C4-2B (cell line): Measurements from ENCODE around the gene FGB.

Experiments
- H3K27ac ChIP-seq: fragments of 450-650 bp; 2 replicates; pipeline ENCODE4 v1.5.1; 2017
- ZFX ChIP-seq: fragments of 450-650 bp; IDR thresholded peaks from 2 replicates; pipeline ENCODE4 v1.6.1; 2017
- TF ChIP-seq, protein P1 (sequence below): fragments of 450-650 bp; conservative IDR thresholded peaks from 2 replicates; pipeline ENCODE4 v1.5.1; 2017; ENCODE audit warnings: mild to moderate bottlenecking

The FGB gene

GRCh38 chr4:154582723-154583122 lies 19.9 kb downstream of the FGB start:
- H3K27ac ChIP-seq = no peak overlapping the region
- TF ChIP-seq, protein P1, sequence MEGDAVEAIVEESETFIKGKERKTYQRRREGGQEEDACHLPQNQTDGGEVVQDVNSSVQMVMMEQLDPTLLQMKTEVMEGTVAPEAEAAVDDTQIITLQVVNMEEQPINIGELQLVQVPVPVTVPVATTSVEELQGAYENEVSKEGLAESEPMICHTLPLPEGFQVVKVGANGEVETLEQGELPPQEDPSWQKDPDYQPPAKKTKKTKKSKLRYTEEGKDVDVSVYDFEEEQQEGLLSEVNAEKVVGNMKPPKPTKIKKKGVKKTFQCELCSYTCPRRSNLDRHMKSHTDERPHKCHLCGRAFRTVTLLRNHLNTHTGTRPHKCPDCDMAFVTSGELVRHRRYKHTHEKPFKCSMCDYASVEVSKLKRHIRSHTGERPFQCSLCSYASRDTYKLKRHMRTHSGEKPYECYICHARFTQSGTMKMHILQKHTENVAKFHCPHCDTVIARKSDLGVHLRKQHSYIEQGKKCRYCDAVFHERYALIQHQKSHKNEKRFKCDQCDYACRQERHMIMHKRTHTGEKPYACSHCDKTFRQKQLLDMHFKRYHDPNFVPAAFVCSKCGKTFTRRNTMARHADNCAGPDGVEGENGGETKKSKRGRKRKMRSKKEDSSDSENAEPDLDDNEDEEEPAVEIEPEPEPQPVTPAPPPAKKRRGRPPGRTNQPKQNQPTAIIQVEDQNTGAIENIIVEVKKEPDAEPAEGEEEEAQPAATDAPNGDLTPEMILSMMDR = no peak
- TF ChIP-seq ZFX = no peak

DNA sequence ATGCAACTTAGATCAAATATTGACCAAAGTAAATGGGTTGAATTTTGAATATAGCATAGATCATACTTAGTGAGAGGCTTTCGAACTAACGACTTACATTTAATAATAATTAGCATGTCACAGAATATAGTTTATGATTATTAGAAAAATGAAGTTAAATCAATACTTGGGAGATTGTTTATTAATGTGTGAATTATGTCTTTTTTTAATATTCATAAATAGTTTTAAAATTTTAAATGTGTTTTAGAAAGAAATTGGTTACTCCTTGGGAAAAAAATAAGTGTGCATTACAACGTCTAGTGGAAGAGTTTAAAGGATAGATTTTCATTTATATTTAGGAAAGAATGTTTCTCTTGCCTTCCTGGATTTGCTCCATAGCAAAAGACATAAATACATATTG lies 20.4 kb downstream of the FGB start:
- TF ChIP-seq, protein P1 = no peak
- TF ChIP-seq ZFX = no peak
- H3K27ac ChIP-seq = no peak overlapping the region

- TF ChIP-seq, protein P1 = no peak
- no peak for TF ChIP-seq ZFX
- no peak overlapping the region for H3K27ac ChIP-seq
These were observed 20.9 kb downstream of the FGB start for GRCh38 chr4:154583677-154584076.

GRCh38 chr4:154584259-154584658 lies 21.4 kb downstream of the FGB start:
- H3K27ac ChIP-seq = no peak overlapping the region
- no peak for TF ChIP-seq ZFX
- TF ChIP-seq, protein P1 = no peak

GRCh38 chr4:154585369-154586018 lies 22.7 kb downstream of the FGB start:
- H3K27ac ChIP-seq = no peak overlapping the region
- TF ChIP-seq, protein P1 = no peak

DNA sequence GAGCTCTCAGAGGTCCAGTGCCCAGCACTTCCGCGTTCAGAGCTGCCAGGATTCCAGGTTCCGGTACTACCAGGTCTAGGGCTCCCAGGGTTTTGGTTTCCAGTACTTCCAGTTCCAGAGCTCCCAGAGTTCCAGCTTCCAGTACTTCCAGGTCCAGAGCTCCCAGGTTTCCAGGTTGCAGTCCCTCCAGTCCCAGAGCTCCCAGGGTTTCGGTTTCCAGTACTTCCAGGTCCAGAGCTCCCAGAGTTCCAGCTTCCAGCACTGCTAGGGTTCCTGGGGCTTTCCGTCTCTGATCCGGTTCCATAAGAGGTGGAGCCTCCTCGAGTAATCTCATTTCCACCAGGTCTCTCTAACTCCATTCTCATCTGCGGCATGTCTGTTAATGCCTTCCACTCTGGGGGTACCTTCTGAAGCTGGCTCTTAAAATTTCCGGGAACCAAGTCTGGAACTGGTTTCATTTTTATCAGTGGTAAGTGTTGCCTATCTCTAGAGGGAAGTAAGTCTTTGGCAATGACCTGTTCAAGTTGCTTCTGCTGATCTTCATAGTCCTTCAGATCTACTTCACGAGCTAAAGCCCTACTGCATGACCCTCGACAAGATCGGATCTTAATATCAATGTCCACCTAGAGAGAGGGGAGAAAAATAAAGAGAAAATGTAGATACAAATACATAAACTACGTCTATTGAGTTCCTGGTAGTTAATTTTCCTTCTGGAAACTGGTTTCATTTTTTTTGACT lies 23.7 kb downstream of the FGB start:
- no peak overlapping the region for H3K27ac ChIP-seq
- TF ChIP-seq, protein P1 = no peak
- no peak for TF ChIP-seq ZFX

DNA sequence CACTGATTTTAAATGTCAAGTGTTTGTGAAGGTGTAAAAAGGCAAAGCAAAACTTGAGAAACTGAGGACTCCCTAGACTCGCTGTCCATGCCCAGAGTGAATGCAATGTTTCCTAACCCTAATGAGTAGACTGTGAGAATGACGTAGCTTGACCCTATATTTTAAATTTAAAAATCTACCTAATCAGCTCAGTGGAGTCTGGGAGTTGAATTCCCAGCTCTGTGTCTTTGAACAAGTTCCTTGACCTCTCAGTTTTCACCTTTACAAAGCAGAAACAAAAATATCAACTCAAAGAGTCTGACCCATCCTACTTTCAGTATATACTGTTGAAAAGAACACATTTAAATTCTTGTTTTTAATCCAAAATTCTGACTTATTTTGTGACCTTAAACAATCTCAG lies 25.4 kb downstream of the FGB start:
- TF ChIP-seq, protein P1 = no peak
- TF ChIP-seq ZFX = no peak
- no peak overlapping the region for H3K27ac ChIP-seq
